SK-N-SH treated with all-trans-retinoic acid at 6 μM for 48 hours (cell line): ENCODE data around the gene RAET1G.

Experiments used
- ATAC-seq: fragments of 200-7000 bp; cut with Tn5 transposase; 3 replicates; pipeline ENCODE4 v1.9.1; 2020; ENCODE audit warnings: mild to moderate bottlenecking, moderate library complexity
- ARNTL ChIP-seq: fragments of 450-650 bp; formaldehyde crosslinking; IDR thresholded peaks from 2 replicates; pipeline ENCODE4 v1.5.0; 2020; ENCODE audit warnings: low read depth, mild to moderate bottlenecking, moderate library complexity, borderline replicate concordance
- CSDC2 ChIP-seq: fragments of 250-450 bp; sonication (Bioruptor Pico); IDR thresholded peaks from 2 replicates; pipeline ENCODE4 v1.5.0; 2020; ENCODE audit warnings: mild to moderate bottlenecking, moderate library complexity
- ISL1 ChIP-seq: fragments of 250-450 bp; sonication (Bioruptor Pico); IDR thresholded peaks from 2 replicates; pipeline ENCODE4 v2.1.2; 2022; ENCODE audit warnings: mild to moderate bottlenecking, moderate library complexity
- OSR1 ChIP-seq: fragments of 250-450 bp; sonication (Bioruptor Pico); IDR thresholded peaks from 2 replicates; pipeline ENCODE4 v1.8.0; 2022; ENCODE audit warnings: moderate library complexity, mild to moderate bottlenecking, inconsistent platforms
- PPARA ChIP-seq: fragments of 250-450 bp; sonication (Bioruptor Pico); IDR thresholded peaks from 2 replicates; pipeline ENCODE4 v1.5.0; 2020; ENCODE audit warnings: mild to moderate bottlenecking, borderline replicate concordance
- RARB ChIP-seq: fragments of 250-450 bp; sonication (Bioruptor Pico); IDR thresholded peaks from 2 replicates; pipeline ENCODE4 v1.8.0; 2021; ENCODE audit warnings: mild to moderate bottlenecking, moderate library complexity
- SNAI2 ChIP-seq: fragments of 250-450 bp; sonication (Bioruptor Pico); IDR thresholded peaks from 2 replicates; pipeline ENCODE4 v1.5.0; 2020; ENCODE audit warnings: mild to moderate bottlenecking, moderate library complexity
- TCF4 ChIP-seq: fragments of 250-450 bp; sonication (Bioruptor Pico); IDR thresholded peaks from 2 replicates; pipeline ENCODE4 v1.8.0; 2021; ENCODE audit warnings: mild to moderate bottlenecking, moderate library complexity, borderline replicate concordance
- TOX ChIP-seq: fragments of 250-450 bp; sonication (Bioruptor Pico); IDR thresholded peaks from 2 replicates; pipeline ENCODE4 v1.8.0; 2021; ENCODE audit warnings: mild to moderate bottlenecking, moderate library complexity, borderline replicate concordance
- ZFP3 ChIP-seq: fragments of 250-450 bp; sonication (Bioruptor Pico); IDR thresholded peaks from 2 replicates; pipeline ENCODE4 v1.5.0; 2020; ENCODE audit warnings: mild to moderate bottlenecking, moderate library complexity
- ZFP30 ChIP-seq: fragments of 450-650 bp; formaldehyde crosslinking; IDR thresholded peaks from 2 replicates; pipeline ENCODE4 v1.5.0; 2022; ENCODE audit warnings: mild to moderate bottlenecking, moderate library complexity
- ZNF565 ChIP-seq: fragments of 450-650 bp; formaldehyde crosslinking; conservative IDR thresholded peaks from 2 replicates; pipeline ENCODE4 v1.5.0; 2020; ENCODE audit warnings: low read depth, mild to moderate bottlenecking, moderate library complexity
- ZNF70 ChIP-seq: fragments of 450-650 bp; formaldehyde crosslinking; IDR thresholded peaks from 2 replicates; pipeline ENCODE4 v1.5.0; 2020; ENCODE audit warnings: mild to moderate bottlenecking, moderate library complexity
- ZNF8 ChIP-seq: fragments of 450-650 bp; formaldehyde crosslinking; IDR thresholded peaks from 2 replicates; pipeline ENCODE4 v1.5.0; 2020; ENCODE audit warnings: mild to moderate bottlenecking, moderate library complexity
- TF ChIP-seq, protein P1 (sequence below): fragments of 250-450 bp; sonication (Bioruptor Pico); IDR thresholded peaks from 2 replicates; pipeline ENCODE4 v1.5.1; 2020; ENCODE audit warnings: low read depth, mild to moderate bottlenecking, moderate library complexity
- TF ChIP-seq, protein P2 (sequence below): fragments of 250-450 bp; sonication (Bioruptor Pico); IDR thresholded peaks from 2 replicates; pipeline ENCODE4 v1.5.1; 2021; ENCODE audit warnings: mild to moderate bottlenecking, moderate library complexity
- TF ChIP-seq, protein P3 (sequence below): fragments of 250-450 bp; sonication (Bioruptor Pico); IDR thresholded peaks from 2 replicates; pipeline ENCODE4 v1.8.0; 2021; ENCODE audit warnings: low read depth, mild to moderate bottlenecking, moderate library complexity, borderline replicate concordance
- TF ChIP-seq, protein P4 (sequence below): fragments of 250-450 bp; sonication (Bioruptor Pico); IDR thresholded peaks from 2 replicates; pipeline ENCODE4 v1.8.0; 2020; ENCODE audit warnings: mild to moderate bottlenecking, moderate library complexity, borderline replicate concordance
- TF ChIP-seq, protein P5 (sequence below): fragments of 250-450 bp; sonication (Bioruptor Pico); IDR thresholded peaks from 2 replicates; pipeline ENCODE4 v1.5.0; 2020; ENCODE audit warnings: mild to moderate bottlenecking, moderate library complexity

The RAET1G gene

DNA sequence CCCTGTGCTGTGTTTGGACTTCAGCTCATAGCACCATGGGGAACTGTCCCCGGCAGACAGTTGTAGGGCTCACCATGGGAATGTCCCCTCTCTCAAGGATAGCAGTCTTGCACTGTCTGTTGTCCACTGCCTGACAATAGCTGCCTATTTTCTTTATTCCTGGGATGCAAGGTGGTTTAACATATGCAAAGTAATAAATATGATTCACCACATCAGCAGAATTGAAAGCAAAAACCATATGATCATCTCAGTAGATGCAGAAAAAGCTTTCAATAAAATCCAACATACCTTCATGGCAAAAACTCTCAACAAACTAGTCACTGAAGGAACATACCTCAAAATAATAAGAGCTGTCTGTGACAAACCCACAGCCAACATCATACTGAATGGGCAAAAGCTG lies 45.3 kb downstream of the RAET1G start:
- no peak for TF ChIP-seq TCF4
- ATAC-seq, result no peak

DNA sequence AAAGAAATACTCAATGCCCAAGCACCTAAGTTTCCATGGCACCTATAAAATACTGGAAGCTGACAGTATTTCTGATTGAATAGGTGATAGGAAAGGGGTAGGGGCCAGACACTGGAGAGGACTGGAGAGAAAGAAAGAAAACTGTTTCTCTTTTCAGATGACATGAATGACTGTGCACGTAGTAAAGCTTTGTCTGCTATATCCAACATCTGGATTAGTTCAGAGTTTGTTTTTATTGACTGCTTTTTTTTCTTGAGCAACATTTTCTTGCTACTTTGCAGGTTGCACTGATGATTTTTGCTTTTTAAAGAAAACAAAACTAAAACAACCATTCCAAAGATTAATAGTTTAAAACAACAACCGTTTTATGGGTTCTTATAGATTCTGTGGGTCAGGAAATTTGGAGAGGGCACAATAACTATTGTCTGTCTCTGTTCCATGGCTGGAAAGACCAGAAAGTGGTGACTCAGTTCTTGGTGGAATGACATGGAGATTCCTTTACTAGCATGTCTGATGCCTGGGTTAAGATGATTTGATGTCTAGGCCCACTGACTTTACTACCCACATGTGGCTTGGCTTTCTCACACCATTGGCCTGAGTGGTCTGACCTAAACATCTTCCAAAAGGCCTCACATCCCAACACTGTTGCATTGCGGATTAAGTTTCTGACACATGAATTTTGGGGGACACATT lies 46.5 kb downstream of the RAET1G start:
- TF ChIP-seq ZNF565 (CRISPR knock-in tag), result no peak
- no peak for TF ChIP-seq TOX (CRISPR knock-in tag)
- TF ChIP-seq, protein P1, sequence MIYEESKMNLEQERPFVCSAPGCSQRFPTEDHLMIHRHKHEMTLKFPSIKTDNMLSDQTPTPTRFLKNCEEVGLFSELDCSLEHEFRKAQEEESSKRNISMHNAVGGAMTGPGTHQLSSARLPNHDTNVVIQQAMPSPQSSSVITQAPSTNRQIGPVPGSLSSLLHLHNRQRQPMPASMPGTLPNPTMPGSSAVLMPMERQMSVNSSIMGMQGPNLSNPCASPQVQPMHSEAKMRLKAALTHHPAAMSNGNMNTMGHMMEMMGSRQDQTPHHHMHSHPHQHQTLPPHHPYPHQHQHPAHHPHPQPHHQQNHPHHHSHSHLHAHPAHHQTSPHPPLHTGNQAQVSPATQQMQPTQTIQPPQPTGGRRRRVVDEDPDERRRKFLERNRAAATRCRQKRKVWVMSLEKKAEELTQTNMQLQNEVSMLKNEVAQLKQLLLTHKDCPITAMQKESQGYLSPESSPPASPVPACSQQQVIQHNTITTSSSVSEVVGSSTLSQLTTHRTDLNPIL (CRISPR knock-in tag), result no peak
- no peak for TF ChIP-seq ZFP3 (CRISPR knock-in tag)
- TF ChIP-seq ISL1 (CRISPR knock-in tag), result no peak
- TF ChIP-seq ZNF70, result no peak
- no peak for TF ChIP-seq CSDC2 (CRISPR knock-in tag)
- TF ChIP-seq, protein P2, sequence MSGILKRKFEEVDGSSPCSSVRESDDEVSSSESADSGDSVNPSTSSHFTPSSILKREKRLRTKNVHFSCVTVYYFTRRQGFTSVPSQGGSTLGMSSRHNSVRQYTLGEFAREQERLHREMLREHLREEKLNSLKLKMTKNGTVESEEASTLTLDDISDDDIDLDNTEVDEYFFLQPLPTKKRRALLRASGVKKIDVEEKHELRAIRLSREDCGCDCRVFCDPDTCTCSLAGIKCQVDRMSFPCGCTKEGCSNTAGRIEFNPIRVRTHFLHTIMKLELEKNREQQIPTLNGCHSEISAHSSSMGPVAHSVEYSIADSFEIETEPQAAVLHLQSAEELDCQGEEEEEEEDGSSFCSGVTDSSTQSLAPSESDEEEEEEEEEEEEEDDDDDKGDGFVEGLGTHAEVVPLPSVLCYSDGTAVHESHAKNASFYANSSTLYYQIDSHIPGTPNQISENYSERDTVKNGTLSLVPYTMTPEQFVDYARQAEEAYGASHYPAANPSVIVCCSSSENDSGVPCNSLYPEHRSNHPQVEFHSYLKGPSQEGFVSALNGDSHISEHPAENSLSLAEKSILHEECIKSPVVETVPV (CRISPR knock-in tag), result no peak
- TF ChIP-seq, protein P3, sequence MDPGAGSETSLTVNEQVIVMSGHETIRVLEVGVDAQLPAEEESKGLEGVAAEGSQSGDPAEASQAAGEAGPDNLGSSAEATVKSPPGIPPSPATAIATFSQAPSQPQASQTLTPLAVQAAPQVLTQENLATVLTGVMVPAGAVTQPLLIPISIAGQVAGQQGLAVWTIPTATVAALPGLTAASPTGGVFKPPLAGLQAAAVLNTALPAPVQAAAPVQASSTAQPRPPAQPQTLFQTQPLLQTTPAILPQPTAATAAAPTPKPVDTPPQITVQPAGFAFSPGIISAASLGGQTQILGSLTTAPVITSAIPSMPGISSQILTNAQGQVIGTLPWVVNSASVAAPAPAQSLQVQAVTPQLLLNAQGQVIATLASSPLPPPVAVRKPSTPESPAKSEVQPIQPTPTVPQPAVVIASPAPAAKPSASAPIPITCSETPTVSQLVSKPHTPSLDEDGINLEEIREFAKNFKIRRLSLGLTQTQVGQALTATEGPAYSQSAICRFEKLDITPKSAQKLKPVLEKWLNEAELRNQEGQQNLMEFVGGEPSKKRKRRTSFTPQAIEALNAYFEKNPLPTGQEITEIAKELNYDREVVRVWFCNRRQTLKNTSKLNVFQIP, result no peak
- TF ChIP-seq ZNF8 (CRISPR knock-in tag), result no peak
- no peak for ATAC-seq

DNA sequence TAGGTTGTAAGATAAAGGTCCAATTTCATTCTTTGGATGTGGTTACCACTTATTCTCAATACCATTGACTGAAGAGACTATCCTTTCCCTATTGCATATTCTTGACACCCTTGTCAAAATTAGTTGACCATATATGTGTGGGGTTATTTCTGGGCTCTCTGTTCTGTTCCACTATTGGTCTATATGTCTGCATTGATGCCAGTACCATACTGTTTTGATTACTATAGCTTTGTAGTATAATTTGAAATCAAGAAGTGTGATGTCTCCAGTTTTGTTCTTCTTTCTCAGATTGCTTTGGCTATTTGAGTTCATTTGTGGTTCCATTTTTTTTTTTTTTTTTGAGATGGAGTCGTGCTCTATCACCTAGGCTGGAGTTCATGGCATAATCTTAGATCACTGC lies 50.7 kb downstream of the RAET1G start:
- no peak for ATAC-seq

DNA sequence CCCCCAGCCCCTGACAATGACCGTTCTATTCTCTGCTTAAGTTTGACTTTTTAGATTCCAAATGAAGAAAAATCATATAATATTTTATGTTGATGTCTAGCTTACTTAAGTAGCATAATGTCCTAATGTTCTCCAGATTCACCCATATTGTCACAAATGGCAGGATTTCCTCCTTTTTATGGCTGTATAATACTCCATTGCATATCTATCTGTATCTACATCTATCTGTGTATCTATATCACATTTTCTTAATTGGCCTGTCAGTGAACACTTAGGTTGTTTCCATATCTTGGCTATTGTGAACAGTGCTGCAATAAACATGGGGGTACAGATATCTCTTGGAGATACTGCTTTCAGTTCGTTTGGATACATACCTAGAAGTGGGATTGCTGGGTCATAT lies 51.7 kb downstream of the RAET1G start:
- ATAC-seq, result no peak
- TF ChIP-seq ARNTL (CRISPR knock-in tag) (no peak), CSDC2 (CRISPR knock-in tag) (no peak), ZNF565 (CRISPR knock-in tag) (no peak), ZFP30 (CRISPR knock-in tag) (no peak), OSR1 (CRISPR knock-in tag) (no peak), PPARA (CRISPR knock-in tag) (no peak), RARB (CRISPR knock-in tag) (no peak)
- TF ChIP-seq, protein P2 (CRISPR knock-in tag), result no peak
- TF ChIP-seq, protein P4, sequence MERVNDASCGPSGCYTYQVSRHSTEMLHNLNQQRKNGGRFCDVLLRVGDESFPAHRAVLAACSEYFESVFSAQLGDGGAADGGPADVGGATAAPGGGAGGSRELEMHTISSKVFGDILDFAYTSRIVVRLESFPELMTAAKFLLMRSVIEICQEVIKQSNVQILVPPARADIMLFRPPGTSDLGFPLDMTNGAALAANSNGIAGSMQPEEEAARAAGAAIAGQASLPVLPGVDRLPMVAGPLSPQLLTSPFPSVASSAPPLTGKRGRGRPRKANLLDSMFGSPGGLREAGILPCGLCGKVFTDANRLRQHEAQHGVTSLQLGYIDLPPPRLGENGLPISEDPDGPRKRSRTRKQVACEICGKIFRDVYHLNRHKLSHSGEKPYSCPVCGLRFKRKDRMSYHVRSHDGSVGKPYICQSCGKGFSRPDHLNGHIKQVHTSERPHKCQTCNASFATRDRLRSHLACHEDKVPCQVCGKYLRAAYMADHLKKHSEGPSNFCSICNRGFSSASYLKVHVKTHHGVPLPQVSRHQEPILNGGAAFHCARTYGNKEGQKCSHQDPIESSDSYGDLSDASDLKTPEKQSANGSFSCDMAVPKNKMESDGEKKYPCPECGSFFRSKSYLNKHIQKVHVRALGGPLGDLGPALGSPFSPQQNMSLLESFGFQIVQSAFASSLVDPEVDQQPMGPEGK (CRISPR knock-in tag), result no peak

More for the DNA sequence above, 50.7 kb downstream of the RAET1G start:
- TF ChIP-seq, protein P5, sequence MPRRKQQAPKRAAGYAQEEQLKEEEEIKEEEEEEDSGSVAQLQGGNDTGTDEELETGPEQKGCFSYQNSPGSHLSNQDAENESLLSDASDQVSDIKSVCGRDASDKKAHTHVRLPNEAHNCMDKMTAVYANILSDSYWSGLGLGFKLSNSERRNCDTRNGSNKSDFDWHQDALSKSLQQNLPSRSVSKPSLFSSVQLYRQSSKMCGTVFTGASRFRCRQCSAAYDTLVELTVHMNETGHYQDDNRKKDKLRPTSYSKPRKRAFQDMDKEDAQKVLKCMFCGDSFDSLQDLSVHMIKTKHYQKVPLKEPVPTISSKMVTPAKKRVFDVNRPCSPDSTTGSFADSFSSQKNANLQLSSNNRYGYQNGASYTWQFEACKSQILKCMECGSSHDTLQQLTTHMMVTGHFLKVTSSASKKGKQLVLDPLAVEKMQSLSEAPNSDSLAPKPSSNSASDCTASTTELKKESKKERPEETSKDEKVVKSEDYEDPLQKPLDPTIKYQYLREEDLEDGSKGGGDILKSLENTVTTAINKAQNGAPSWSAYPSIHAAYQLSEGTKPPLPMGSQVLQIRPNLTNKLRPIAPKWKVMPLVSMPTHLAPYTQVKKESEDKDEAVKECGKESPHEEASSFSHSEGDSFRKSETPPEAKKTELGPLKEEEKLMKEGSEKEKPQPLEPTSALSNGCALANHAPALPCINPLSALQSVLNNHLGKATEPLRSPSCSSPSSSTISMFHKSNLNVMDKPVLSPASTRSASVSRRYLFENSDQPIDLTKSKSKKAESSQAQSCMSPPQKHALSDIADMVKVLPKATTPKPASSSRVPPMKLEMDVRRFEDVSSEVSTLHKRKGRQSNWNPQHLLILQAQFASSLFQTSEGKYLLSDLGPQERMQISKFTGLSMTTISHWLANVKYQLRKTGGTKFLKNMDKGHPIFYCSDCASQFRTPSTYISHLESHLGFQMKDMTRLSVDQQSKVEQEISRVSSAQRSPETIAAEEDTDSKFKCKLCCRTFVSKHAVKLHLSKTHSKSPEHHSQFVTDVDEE (CRISPR knock-in tag), result no peak
- TF ChIP-seq, protein P3, result no peak
- TF ChIP-seq ZNF565 (CRISPR knock-in tag) (no peak), ARNTL (CRISPR knock-in tag) (no peak), ZNF70 (no peak), TCF4 (no peak), RARB (CRISPR knock-in tag) (no peak), CSDC2 (CRISPR knock-in tag) (no peak), TOX (CRISPR knock-in tag) (no peak), SNAI2 (no peak)
- TF ChIP-seq, all 23 proteins: peak for 0
